ENCODE data around the gene TRPC1. TPM values are rescaled to one million over a fixed set of nuclear protein-coding genes. Genes with fewer than 3 reads are reported as not detected.

The TRPC1 gene
- total RNA-seq, 1 donor from 2014 or later = 19.2 TPM

- peaks cover 5% of the 10 kb centered on the region for H3K9me3 Mint-ChIP-seq (ENCODE audit: unreplicated experiment)
- Histone ChIP-seq H3K79me2 (ENCODE audit: insufficient read depth, low read length) (peaks cover 17% of the 10 kb centered on the region), H3K9me3 (ENCODE audit: insufficient read depth, low read depth, low read length) (no peaks in the 10 kb centered on the region), H3K27me3 (ENCODE audit: insufficient read depth, low read length) (no peaks in the 10 kb centered on the region), H4K20me1 (ENCODE audit: insufficient read depth, low read length) (no peaks in the 10 kb centered on the region), H3K27ac (ENCODE audit: low read depth, low read length) (no peak overlapping the region), H3K4me1 (ENCODE audit: insufficient read depth, low read length) (peaks cover 4% of the 10 kb centered on the region), H3K36me3 (ENCODE audit: insufficient read depth, low read length) (no peaks in the 10 kb centered on the region), H3K9ac (ENCODE audit: low read length) (peak overlapping the region; percentile 96), H3K4me2 (ENCODE audit: low read length) (peak overlapping the region; percentile 95), H3K4me3 (ENCODE audit: insufficient read depth, low read depth, low read length) (peak overlapping the region; percentile 96), H2AFZ (ENCODE audit: low read depth, low read length) (peak overlapping the region; percentile 99)
- peaks cover 6% of the 10 kb centered on the region for H3K36me3 Mint-ChIP-seq (ENCODE audit: low read depth, unreplicated experiment)
- FAIRE-seq (no peak), DNase-seq (ENCODE audit: low read depth) (no peak)
- H3K27ac Mint-ChIP-seq (ENCODE audit: unreplicated experiment) = no peak overlapping the region
- peak overlapping the region; percentile 86 for H3K4me3 Mint-ChIP-seq (ENCODE audit: unreplicated experiment)
- H3K27me3 Mint-ChIP-seq (ENCODE audit: low read depth, unreplicated experiment) = no peaks in the 10 kb centered on the region
- TF ChIP-seq EZH2 (IDR thresholded peaks at IDR 0.05; ENCODE audit: insufficient read depth, low read length) = no peak
- TF ChIP-seq, protein P1, sequence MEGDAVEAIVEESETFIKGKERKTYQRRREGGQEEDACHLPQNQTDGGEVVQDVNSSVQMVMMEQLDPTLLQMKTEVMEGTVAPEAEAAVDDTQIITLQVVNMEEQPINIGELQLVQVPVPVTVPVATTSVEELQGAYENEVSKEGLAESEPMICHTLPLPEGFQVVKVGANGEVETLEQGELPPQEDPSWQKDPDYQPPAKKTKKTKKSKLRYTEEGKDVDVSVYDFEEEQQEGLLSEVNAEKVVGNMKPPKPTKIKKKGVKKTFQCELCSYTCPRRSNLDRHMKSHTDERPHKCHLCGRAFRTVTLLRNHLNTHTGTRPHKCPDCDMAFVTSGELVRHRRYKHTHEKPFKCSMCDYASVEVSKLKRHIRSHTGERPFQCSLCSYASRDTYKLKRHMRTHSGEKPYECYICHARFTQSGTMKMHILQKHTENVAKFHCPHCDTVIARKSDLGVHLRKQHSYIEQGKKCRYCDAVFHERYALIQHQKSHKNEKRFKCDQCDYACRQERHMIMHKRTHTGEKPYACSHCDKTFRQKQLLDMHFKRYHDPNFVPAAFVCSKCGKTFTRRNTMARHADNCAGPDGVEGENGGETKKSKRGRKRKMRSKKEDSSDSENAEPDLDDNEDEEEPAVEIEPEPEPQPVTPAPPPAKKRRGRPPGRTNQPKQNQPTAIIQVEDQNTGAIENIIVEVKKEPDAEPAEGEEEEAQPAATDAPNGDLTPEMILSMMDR (IDR thresholded peaks at IDR 0.05; ENCODE audit: insufficient read depth, low read depth, low read length) = no peak
- peaks cover 6% of the 10 kb centered on the region for H3K4me1 Mint-ChIP-seq (ENCODE audit: low read depth, unreplicated experiment)
These were observed 218 bp upstream of the TRPC1 start for GRCh38 chr3:142723665-142723967.

- Histone ChIP-seq H4K20me1 (ENCODE audit: insufficient read depth, low read length) (no peaks in the 10 kb centered on the region), H2AFZ (ENCODE audit: low read depth, low read length) (peak overlapping the region; percentile 99), H3K4me2 (ENCODE audit: low read length) (peak overlapping the region; percentile 95), H3K27ac (ENCODE audit: low read depth, low read length) (peak overlapping the region; percentile 89), H3K79me2 (ENCODE audit: insufficient read depth, low read length) (peaks cover 17% of the 10 kb centered on the region), H3K9me3 (ENCODE audit: insufficient read depth, low read depth, low read length) (no peaks in the 10 kb centered on the region), H3K27me3 (ENCODE audit: insufficient read depth, low read length) (no peaks in the 10 kb centered on the region), H3K9ac (ENCODE audit: low read length) (peak overlapping the region; percentile 96), H3K4me1 (ENCODE audit: insufficient read depth, low read length) (peaks cover 4% of the 10 kb centered on the region), H3K4me3 (ENCODE audit: insufficient read depth, low read depth, low read length) (peak overlapping the region; percentile 96), H3K36me3 (ENCODE audit: insufficient read depth, low read length) (no peaks in the 10 kb centered on the region)
- FAIRE-seq (no peak), DNase-seq (ENCODE audit: low read depth) (peak; percentile 6)
- Mint-ChIP-seq H3K9me3 (ENCODE audit: unreplicated experiment) (peaks cover 5% of the 10 kb centered on the region), H3K4me1 (ENCODE audit: low read depth, unreplicated experiment) (peaks cover 6% of the 10 kb centered on the region), H3K4me3 (ENCODE audit: unreplicated experiment) (peak overlapping the region; percentile 95), H3K27me3 (ENCODE audit: low read depth, unreplicated experiment) (no peaks in the 10 kb centered on the region), H3K36me3 (ENCODE audit: low read depth, unreplicated experiment) (peaks cover 6% of the 10 kb centered on the region), H3K27ac (ENCODE audit: unreplicated experiment) (peak overlapping the region; percentile 56)
- TF ChIP-seq EZH2 (IDR thresholded peaks at IDR 0.05; ENCODE audit: insufficient read depth, low read length) = no peak
- TF ChIP-seq, protein P1 (IDR thresholded peaks at IDR 0.05; ENCODE audit: insufficient read depth, low read depth, low read length) = no peak
These were observed 985 bp downstream of the TRPC1 start for GRCh38 chr3:142724682-142725356.

GRCh38 chr3:142725357-142725739, 1.5 kb downstream of the TRPC1 start:
- DNase-seq (ENCODE audit: low read depth) (no peak), FAIRE-seq (no peak)
- H3K9me3 Mint-ChIP-seq (ENCODE audit: unreplicated experiment) = peaks cover 5% of the 10 kb centered on the region
- H3K27me3 Mint-ChIP-seq (ENCODE audit: low read depth, unreplicated experiment) = no peaks in the 10 kb centered on the region
- Histone ChIP-seq H2AFZ (ENCODE audit: low read depth, low read length) (peak overlapping the region; percentile 99), H3K4me2 (ENCODE audit: low read length) (peak overlapping the region; percentile 95), H3K9me3 (ENCODE audit: insufficient read depth, low read depth, low read length) (no peaks in the 10 kb centered on the region), H3K36me3 (ENCODE audit: insufficient read depth, low read length) (no peaks in the 10 kb centered on the region), H3K79me2 (ENCODE audit: insufficient read depth, low read length) (peaks cover 17% of the 10 kb centered on the region), H3K4me3 (ENCODE audit: insufficient read depth, low read depth, low read length) (peak overlapping the region; percentile 96), H3K27me3 (ENCODE audit: insufficient read depth, low read length) (no peaks in the 10 kb centered on the region), H3K27ac (ENCODE audit: low read depth, low read length) (no peak overlapping the region), H3K9ac (ENCODE audit: low read length) (peak overlapping the region; percentile 96), H4K20me1 (ENCODE audit: insufficient read depth, low read length) (no peaks in the 10 kb centered on the region), H3K4me1 (ENCODE audit: insufficient read depth, low read length) (peaks cover 4% of the 10 kb centered on the region)
- peaks cover 6% of the 10 kb centered on the region for H3K36me3 Mint-ChIP-seq (ENCODE audit: low read depth, unreplicated experiment)
- H3K4me1 Mint-ChIP-seq (ENCODE audit: low read depth, unreplicated experiment) = peaks cover 6% of the 10 kb centered on the region
- H3K4me3 Mint-ChIP-seq (ENCODE audit: unreplicated experiment) = peak overlapping the region; percentile 95
- TF ChIP-seq, protein P1 (IDR thresholded peaks at IDR 0.05; ENCODE audit: insufficient read depth, low read depth, low read length) = no peak
- no peak for TF ChIP-seq EZH2 (IDR thresholded peaks at IDR 0.05; ENCODE audit: insufficient read depth, low read length)
- H3K27ac Mint-ChIP-seq (ENCODE audit: unreplicated experiment) = peak overlapping the region; percentile 38

Measured in astrocyte (in vitro differentiated cells and primary cell).